Measurements from ENCODE around the gene VWA3B.

Gene VWA3B

DNA sequence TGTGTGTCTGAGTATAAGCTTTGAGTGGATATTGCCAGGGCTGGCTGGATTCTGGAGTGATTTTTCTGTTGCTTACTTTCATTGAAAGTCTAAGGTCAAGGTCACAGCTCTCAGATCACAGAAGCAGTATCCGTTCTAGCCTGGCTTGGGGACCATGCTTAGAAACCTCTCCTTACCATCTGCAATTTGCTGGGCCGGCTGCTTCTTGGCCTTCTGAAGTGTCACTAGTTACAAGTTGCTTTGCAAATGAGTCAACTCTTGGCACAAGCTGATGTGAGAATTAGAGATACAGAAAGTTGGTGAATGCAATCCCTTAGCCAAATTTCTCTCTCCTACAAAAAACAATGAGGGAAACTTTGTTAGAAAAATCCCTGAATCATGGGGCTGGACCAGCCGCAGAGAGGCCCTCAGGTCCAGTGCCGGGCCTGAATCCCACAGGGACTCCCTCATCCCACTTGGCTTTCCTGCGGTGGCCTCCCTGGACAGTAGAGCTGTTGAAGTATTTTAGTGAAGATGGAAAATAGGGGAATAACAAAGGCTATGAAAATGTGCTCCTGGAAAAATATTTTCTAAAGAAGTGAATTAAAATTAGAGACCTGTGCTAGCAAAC lies 166.6 kb downstream of the VWA3B start:
- no peaks in the 10 kb centered on the region for H3K36me3 ChIP-seq (ENCODE audit: insufficient read depth, low read length)
- no peaks in the 10 kb centered on the region for H4K20me1 ChIP-seq (ENCODE audit: insufficient read depth, low read length, poor library complexity, severe bottlenecking)
- no peak overlapping the region for H2AFZ ChIP-seq (ENCODE audit: low read length)
- H3K9me2 ChIP-seq (replicated peaks; ENCODE audit: low read depth, low read length), result no peaks in the 10 kb centered on the region
- H3K4me3 ChIP-seq (ENCODE audit: low read length, poor library complexity, severe bottlenecking), result no peak overlapping the region
- H3K4me1 ChIP-seq (ENCODE audit: insufficient read depth, low read length, poor library complexity, severe bottlenecking), result no peaks in the 10 kb centered on the region
- H3K9me3 ChIP-seq (ENCODE audit: insufficient read depth, low read depth, low read length), result no peaks in the 10 kb centered on the region; the same call in 1 of the 2 replicates
- no peaks in the 10 kb centered on the region for H3K27me3 ChIP-seq (ENCODE audit: insufficient read depth, low read length, poor library complexity, severe bottlenecking)
- TF ChIP-seq, protein P1, sequence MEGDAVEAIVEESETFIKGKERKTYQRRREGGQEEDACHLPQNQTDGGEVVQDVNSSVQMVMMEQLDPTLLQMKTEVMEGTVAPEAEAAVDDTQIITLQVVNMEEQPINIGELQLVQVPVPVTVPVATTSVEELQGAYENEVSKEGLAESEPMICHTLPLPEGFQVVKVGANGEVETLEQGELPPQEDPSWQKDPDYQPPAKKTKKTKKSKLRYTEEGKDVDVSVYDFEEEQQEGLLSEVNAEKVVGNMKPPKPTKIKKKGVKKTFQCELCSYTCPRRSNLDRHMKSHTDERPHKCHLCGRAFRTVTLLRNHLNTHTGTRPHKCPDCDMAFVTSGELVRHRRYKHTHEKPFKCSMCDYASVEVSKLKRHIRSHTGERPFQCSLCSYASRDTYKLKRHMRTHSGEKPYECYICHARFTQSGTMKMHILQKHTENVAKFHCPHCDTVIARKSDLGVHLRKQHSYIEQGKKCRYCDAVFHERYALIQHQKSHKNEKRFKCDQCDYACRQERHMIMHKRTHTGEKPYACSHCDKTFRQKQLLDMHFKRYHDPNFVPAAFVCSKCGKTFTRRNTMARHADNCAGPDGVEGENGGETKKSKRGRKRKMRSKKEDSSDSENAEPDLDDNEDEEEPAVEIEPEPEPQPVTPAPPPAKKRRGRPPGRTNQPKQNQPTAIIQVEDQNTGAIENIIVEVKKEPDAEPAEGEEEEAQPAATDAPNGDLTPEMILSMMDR (conservative IDR thresholded peaks at IDR 0.05; ENCODE audit: low read length), result no peak
- TF ChIP-seq EZH2phosphoT487 (IDR thresholded peaks at IDR 0.05; ENCODE audit: borderline replicate concordance), result no peak
- H3K79me2 ChIP-seq (ENCODE audit: insufficient read depth, low read length), result no peaks in the 10 kb centered on the region
- no peak overlapping the region for H3K4me2 ChIP-seq (ENCODE audit: low read depth, low read length, poor library complexity, severe bottlenecking)
- no peaks in the 10 kb centered on the region for H3F3A ChIP-seq (ENCODE audit: low read depth)
- no peak overlapping the region for H3K9ac ChIP-seq (ENCODE audit: low read depth, low read length, poor library complexity, severe bottlenecking)

DNA sequence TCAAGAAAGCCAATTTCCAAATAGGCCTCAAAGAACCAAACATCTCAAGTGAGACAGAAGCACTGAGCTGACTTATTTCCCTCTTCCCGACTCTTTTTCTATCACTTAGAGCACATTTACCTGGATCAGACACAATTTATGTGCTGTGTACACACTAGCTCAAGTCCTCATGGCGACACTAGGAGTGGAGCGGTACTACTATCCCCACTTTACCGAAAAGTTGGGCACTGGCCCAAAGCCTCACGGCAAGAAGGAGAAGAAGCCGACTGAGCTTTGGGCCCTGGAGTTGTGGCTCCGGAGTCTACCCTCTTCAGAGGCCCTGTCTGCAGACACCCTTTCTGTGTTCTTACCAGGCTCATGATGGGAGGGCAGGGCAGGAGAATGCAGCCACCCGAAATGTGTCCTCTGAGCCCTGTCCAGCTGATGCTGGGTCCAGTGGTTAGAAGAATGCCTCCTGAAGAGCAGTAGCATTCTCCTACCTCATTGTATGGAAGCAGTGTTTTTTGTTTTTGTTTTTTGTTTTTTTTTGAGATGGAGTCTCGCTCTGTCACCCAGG lies 167.6 kb downstream of the VWA3B start:
- Histone ChIP-seq H4K20me1 (ENCODE audit: insufficient read depth, low read length, poor library complexity, severe bottlenecking) (no peaks in the 10 kb centered on the region), H3K27me3 (ENCODE audit: insufficient read depth, low read length, poor library complexity, severe bottlenecking) (no peaks in the 10 kb centered on the region), H3K36me3 (ENCODE audit: insufficient read depth, low read length) (no peaks in the 10 kb centered on the region), H3K4me1 (ENCODE audit: insufficient read depth, low read length, poor library complexity, severe bottlenecking) (no peaks in the 10 kb centered on the region), H3F3A (ENCODE audit: low read depth) (no peaks in the 10 kb centered on the region), H3K79me2 (ENCODE audit: insufficient read depth, low read length) (no peaks in the 10 kb centered on the region), H3K9me3 (ENCODE audit: insufficient read depth, low read depth, low read length) (no peaks in the 10 kb centered on the region; the same call in 1 of the 2 replicates), H3K9ac (ENCODE audit: low read depth, low read length, poor library complexity, severe bottlenecking) (no peak overlapping the region), H2AFZ (ENCODE audit: low read length) (no peak overlapping the region), H3K9me2 (replicated peaks; ENCODE audit: low read depth, low read length) (no peaks in the 10 kb centered on the region), H3K4me3 (ENCODE audit: low read length, poor library complexity, severe bottlenecking) (no peak overlapping the region), H3K4me2 (ENCODE audit: low read depth, low read length, poor library complexity, severe bottlenecking) (no peak overlapping the region)
- TF ChIP-seq, protein P1 (conservative IDR thresholded peaks at IDR 0.05; ENCODE audit: low read length), result no peak
- no peak for TF ChIP-seq EZH2phosphoT487 (IDR thresholded peaks at IDR 0.05; ENCODE audit: borderline replicate concordance)

DNA sequence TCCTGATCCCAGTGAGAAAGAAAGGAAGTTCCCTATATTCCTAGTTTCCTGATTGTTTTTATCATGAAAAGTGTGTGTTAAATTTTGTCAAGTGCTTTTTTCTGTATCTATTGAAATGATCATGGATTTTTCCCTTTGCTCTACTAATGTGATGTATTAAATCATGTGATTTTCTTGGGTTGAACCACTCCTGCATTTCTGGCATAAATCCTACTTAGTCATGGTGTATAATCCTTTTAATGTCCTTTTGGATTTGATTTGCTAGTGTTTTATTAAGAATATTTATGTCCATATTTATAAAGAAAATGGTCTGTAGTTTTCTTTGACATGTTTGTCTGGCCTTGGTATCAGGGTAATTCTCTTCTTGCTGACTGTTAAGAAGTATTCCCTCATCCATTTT lies 171.9 kb downstream of the VWA3B start:
- no peaks in the 10 kb centered on the region for H3K27me3 ChIP-seq (ENCODE audit: insufficient read depth, low read length, poor library complexity, severe bottlenecking)
- no peak overlapping the region for H3K4me2 ChIP-seq (ENCODE audit: low read depth, low read length, poor library complexity, severe bottlenecking)
- no peak overlapping the region for H3K4me3 ChIP-seq (ENCODE audit: low read length, poor library complexity, severe bottlenecking)
- no peaks in the 10 kb centered on the region for H4K20me1 ChIP-seq (ENCODE audit: insufficient read depth, low read length, poor library complexity, severe bottlenecking)
- no peaks in the 10 kb centered on the region for H3K79me2 ChIP-seq (ENCODE audit: insufficient read depth, low read length)
- no peaks in the 10 kb centered on the region for H3K4me1 ChIP-seq (ENCODE audit: insufficient read depth, low read length, poor library complexity, severe bottlenecking)
- H2AFZ ChIP-seq (ENCODE audit: low read length), result no peak overlapping the region
- no peaks in the 10 kb centered on the region for H3K36me3 ChIP-seq (ENCODE audit: insufficient read depth, low read length)
- TF ChIP-seq, protein P1 (conservative IDR thresholded peaks at IDR 0.05; ENCODE audit: low read length), result no peak
- TF ChIP-seq EZH2phosphoT487 (IDR thresholded peaks at IDR 0.05; ENCODE audit: borderline replicate concordance), result no peak
- no peaks in the 10 kb centered on the region for H3K9me2 ChIP-seq (replicated peaks; ENCODE audit: low read depth, low read length)
- peaks cover 8% of the 10 kb centered on the region; the same call in 1 of the 2 replicates for H3K9me3 ChIP-seq (ENCODE audit: insufficient read depth, low read depth, low read length)
- no peaks in the 10 kb centered on the region for H3F3A ChIP-seq (ENCODE audit: low read depth)
- H3K9ac ChIP-seq (ENCODE audit: low read depth, low read length, poor library complexity, severe bottlenecking), result no peak overlapping the region
